CD4-positive, alpha-beta T cell treated with Interferon alpha-2 for 1 hour (primary cell): ENCODE measurements around the gene C7.
"Not testable (repeated sequence)": the region's sequence is repeated elsewhere in the genome, so short reads cannot be mapped to it uniquely, and the experiment has no call there.

Experiments
- DNase-seq, 2 donors: peaks; one replicate each; pipeline ENCODE4 v3.0.0-alpha.2; 2020 to 2022

C7 gene

DNA sequence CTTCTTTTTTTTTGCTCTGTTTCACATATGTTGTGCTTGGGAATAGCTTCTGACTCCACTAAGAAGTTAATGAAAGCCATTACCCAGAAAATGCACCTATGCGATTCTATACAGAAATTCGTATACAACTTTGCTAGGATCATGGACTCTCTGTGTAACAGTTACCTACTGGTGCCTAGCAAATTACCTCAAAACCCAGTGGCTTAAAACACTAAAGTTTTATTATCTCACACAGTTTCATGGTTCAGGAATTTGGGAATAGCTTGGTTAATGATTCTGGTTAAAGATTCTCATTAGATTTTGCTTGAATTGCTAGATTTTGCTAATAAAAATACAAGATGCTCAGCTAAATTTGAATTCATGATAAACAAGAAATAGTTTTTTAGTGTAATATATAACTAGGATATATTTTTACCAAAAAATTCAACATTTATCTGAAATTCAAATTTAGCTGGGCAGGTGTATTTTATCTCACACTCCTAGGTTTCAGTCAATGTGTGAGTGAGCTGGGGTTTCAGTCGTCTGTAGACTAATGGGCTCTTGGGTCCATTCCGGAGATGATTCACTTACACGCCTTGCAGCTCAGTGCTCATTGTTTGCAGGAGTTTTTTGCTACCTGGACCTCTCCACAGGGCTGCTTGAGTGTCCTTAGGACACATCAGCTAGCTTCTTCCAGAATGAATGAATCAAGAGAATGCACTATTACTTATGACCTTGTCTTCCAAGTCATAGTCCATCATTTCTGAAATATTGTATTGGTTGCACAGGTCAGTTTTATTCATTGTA lies 86.7 kb downstream of the C7 start:
- no peak for DNase-seq

DNA sequence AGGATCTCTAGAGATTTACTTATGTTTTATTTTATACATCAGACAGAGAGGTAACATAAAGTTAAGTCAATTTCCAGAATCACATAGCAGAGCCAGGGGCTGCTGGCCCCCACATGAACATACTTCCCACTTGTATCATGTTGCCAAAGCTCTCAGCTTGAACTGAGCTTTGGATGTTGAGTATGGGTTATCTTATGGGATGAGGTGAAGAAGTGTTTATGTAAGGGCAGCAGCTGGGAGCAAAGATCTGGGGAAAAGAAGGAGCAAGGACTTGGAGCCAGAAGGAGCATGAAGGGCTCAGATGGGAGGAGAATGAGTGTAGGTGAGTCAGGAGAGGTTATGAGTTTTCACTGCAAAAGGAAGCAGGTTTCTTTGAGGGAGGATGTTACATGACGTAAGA lies 89.8 kb downstream of the C7 start:
- no peak for DNase-seq

DNA sequence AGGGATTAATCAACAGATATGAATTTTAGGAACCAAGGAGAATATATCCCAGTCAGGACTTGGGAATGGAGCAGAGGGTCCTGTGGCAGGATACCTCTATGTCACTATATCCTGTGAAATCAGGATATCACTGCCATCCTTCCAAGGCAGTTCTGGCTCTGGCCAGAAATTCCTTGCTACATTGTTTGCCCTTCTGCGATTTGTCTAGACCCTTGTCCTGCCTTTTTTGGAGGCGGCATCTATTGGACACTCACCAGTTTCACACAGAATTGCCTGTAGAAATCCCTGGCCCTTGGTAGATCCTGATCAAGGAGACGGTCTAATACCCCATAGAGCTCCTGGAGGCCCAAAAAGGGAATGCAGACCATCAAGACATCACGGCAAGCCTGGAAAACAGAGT lies 90.7 kb downstream of the C7 start:
- DNase-seq: no peak

DNA sequence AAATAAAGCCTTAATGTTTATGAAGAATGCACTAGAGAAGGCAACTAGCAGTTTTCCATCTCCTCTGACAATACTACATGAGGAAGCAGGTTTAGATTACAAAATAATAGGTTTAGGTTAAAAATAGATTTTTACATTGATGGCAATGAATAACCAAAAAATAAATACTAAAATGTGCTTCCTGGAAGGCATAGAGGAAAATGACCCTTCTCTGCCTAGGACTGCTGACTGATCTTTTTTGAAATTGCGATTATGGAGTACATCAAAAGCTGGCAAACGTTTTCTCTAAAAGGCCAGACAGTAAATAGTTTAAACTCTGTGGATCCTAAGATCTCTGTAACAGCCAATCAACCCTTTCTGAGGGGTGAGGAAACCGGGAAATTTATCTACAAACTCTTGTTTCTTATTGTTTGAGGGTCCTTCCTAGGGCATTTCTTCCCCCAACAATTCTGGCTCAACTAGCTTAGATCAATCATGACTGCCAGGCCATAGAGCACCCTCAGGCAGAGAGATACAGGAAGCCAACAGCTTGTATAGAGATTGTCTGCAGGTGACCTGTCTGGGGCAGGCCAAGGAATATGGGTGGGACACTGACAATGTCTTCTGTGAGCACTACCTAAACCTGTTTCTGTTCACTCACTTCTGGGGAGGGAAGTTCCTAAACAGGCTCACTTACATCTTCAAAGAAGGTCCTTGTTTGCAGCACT lies 94.5 kb downstream of the C7 start:
- DNase-seq: no peak

DNA sequence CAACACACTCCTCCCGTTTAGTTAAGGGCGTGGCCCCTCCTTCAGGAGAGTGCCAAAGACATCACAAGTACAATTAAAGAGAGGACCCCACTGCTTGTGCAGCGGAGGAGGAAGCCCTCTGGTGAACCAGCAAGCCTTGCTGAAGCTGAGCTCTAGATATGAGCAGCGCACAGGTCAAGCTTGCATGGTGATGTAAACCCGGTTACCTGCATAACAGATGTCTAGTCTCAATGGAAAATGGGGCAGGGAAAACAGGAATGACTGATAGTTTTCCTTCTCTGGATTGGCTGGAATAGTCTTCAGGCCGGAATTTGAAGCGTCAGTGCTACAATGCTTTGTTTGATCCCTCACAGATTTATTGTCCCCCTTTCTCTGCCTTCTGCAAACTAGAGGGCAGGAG lies 95.6 kb downstream of the C7 start:
- no peak for DNase-seq

DNA sequence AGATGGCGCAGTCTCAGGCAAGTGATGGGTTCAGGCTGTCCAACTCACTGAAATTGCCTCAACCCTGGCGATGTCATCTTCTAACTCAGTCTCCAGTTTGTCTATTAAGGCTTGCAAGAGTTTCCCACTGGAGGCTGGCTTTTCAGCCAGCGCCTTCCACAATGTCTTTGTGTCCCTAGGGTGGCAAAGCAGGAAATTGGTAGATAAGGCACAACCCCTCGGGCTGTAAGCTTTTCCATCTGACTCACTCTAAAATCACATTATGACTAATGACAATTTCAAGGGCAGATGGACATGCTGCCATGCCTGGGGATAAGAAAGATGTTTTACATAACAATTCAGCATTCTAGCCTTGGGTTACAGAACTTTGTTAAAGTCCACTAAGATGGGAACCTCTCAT lies 99.9 kb downstream of the C7 start:
- DNase-seq: no peak

DNA sequence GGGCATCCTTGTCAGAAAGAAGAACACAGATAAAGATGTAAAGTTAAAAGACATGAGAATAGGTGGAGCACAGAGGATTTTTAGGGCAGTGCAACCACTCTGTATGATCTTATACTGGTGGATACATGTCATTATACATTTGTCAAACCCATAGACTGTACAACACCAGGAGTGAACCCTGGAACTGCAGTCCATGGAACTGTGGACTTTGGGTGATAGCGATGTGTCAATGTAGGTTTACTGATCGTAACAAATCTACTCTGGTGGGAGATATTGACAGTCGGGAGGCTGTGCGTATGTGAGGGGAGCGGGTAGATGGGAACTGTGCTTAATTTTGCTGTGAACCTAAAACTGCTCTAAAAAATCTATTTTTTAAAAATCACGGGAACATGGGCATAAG lies 101.3 kb downstream of the C7 start:
- DNase-seq: no peak

DNA sequence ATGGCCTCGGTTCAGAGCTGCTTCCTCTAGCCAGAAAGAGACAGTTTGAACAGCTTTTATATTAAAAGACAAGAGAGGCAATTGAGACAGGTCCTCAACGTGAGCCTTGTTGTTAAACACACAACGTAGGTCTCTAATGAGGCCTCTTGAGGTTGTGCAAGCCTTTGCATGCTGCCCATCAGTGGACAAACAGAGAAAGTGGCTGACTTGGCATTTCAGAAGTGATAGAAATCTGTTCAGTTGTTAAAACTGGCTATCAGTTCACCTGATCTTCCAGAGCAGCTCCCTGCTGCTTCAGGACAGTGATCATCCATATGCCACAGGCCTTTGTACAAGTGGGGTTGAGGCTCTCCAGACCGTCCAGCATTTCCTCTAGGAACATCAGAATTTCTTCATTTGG lies 103.0 kb downstream of the C7 start:
- no peak for DNase-seq

DNA sequence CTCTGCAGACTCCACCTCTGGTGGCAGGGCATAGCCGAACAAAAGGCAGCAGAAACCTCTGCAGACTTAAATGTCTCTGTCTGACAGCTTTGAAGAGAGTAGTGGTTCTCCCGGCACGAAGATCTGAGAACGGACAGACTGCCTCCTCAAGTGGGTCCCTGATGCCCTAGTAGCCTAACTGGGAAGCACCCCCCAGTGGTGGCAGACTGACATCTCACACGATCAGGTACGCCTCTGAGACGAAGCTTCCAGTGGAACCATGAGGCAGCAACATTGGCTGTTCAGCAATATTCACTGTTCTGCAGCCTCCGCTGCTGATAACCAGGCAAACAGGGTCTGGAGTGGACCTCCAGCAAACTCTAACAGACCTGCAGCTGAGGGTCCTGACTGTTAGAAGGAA lies 113.3 kb downstream of the C7 start:
- DNase-seq: not testable (repeated sequence)
